ENCODE data around the gene MYMK. TPM values are rescaled to one million over a fixed set of nuclear protein-coding genes. Genes with fewer than 3 reads are reported as not detected.

Gene MYMK
- total and polyA plus RNA-seq, 10 donors: not detected

DNA sequence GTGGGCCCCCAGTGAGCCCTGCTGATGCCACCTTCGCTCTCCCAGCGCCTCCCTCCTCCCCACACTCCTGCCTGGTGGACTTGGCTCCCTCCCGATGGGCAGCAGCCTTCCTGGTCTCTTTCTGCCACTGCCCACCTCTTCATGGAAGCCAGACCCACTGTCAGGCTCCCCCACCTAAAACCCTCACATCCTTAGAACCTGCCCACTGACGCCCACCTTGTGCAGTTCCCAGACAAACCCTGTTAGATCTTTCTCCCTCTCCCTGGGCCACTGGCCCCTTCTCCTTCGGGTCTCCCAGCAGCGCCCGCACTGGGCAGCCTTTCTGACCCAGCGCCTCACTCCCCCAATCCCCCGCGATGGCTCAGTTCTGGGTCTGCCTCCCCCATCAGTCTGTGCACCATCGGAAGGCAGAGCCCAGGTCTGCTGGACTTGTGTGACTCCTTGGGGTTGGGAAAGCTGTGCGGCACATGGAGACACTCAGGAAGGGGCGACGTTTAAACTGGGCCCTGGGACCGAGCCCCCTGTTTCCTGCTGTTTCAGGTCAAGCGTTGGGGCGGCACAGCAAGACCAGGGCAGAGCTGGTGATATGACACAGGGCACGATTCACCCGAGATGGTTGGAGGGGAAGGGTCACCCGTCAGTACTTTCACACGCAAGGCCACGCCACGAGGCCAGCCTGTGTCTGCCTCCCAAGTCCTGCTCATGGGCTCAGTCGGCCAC is 17.4 kb downstream of the MYMK start:
- peak overlapping the region in 5 of 8 donors; percentile 45 to 73 (median 65) for H3K27ac ChIP-seq
- intact Hi-C loops (cut with DNase I; ENCODE audit: low total_unique reads): no loop called here

GRCh38 chr9:133506653-133507038 is 18.1 kb downstream of the MYMK start:
- intact Hi-C loops (cut with DNase I; ENCODE audit: low total_unique reads): no loop called here
- H3K27me3 ChIP-seq (replicated peaks in 1 of 7): peaks cover 0 to 38% (median 0%) of the 10 kb centered on the region in 7 donors
- H3K9me3 ChIP-seq: peaks cover 3 to 19% (median 15%) of the 10 kb centered on the region in 8 donors
- DNase-seq: no peak
- H3K4me1 ChIP-seq: peaks cover 8 to 42% (median 28%) of the 10 kb centered on the region in 6 donors
- no peak overlapping the region for H3K4me3 ChIP-seq
- no peaks in the 10 kb centered on the region for H3K36me3 ChIP-seq
- H3K27ac ChIP-seq: peak overlapping the region in 6 of 8 donors; percentile 4 to 73 (median 60)
- TF ChIP-seq POLR2A (IDR thresholded peaks at IDR 0.05) (no peak), POLR2AphosphoS5 (IDR thresholded peaks at IDR 0.05) (peak; percentile 57 to 74 (median 73))
- WGBS, 5 donors: 38 to 75% (median 65%) methylated on average over 10 to 18 of the region's 18 CpGs

More for the DNA sequence above, 17.4 kb downstream of the MYMK start:
- H3K4me3 ChIP-seq: no peak overlapping the region
- H3K36me3 ChIP-seq: no peaks in the 10 kb centered on the region
- 85 to 94% (median 89%) methylated on average over 24 of the region's 24 CpGs for WGBS, 5 donors
- peaks cover 0 to 38% (median 0%) of the 10 kb centered on the region in 7 donors for H3K27me3 ChIP-seq (replicated peaks in 1 of 7)
- TF ChIP-seq, protein P1, sequence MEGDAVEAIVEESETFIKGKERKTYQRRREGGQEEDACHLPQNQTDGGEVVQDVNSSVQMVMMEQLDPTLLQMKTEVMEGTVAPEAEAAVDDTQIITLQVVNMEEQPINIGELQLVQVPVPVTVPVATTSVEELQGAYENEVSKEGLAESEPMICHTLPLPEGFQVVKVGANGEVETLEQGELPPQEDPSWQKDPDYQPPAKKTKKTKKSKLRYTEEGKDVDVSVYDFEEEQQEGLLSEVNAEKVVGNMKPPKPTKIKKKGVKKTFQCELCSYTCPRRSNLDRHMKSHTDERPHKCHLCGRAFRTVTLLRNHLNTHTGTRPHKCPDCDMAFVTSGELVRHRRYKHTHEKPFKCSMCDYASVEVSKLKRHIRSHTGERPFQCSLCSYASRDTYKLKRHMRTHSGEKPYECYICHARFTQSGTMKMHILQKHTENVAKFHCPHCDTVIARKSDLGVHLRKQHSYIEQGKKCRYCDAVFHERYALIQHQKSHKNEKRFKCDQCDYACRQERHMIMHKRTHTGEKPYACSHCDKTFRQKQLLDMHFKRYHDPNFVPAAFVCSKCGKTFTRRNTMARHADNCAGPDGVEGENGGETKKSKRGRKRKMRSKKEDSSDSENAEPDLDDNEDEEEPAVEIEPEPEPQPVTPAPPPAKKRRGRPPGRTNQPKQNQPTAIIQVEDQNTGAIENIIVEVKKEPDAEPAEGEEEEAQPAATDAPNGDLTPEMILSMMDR (IDR thresholded peaks at IDR 0.05 in 8 of 11, conservative IDR thresholded peaks at IDR 0.05 in 3 of 11): no peak
- TF ChIP-seq POLR2AphosphoS5 (IDR thresholded peaks at IDR 0.05): no peak
- no peak for TF ChIP-seq POLR2A (IDR thresholded peaks at IDR 0.05)
- H3K4me1 ChIP-seq: peaks cover 8 to 42% (median 28%) of the 10 kb centered on the region in 6 donors
- no peak for DNase-seq
- peaks cover 0 to 12% (median 8%) of the 10 kb centered on the region in 8 donors for H3K9me3 ChIP-seq

- Histone ChIP-seq H3K27me3 (replicated peaks in 1 of 7) (peaks cover 0 to 38% (median 0%) of the 10 kb centered on the region in 7 donors), H3K36me3 (no peaks in the 10 kb centered on the region), H3K4me1 (peaks cover 8 to 41% (median 28%) of the 10 kb centered on the region in 6 donors), H3K27ac (peak overlapping the region in 5 of 8 donors; percentile 45 to 73 (median 65)), H3K9me3 (peaks cover 3 to 25% (median 21%) of the 10 kb centered on the region in 8 donors), H3K4me3 (no peak overlapping the region)
- intact Hi-C loops (cut with DNase I; ENCODE audit: low total_unique reads): no loop called here
- TF ChIP-seq, protein P1 (IDR thresholded peaks at IDR 0.05 in 8 of 11, conservative IDR thresholded peaks at IDR 0.05 in 3 of 11): no peak
- TF ChIP-seq POLR2A (IDR thresholded peaks at IDR 0.05) (no peak), POLR2AphosphoS5 (IDR thresholded peaks at IDR 0.05) (no peak)
- no peak for DNase-seq
- WGBS, 5 donors: 69 to 88% (median 79%) methylated on average over 8 to 23 of the region's 23 CpGs
Measured at GRCh38 chr9:133505901-133506652, 18.7 kb downstream of the MYMK start.

DNA sequence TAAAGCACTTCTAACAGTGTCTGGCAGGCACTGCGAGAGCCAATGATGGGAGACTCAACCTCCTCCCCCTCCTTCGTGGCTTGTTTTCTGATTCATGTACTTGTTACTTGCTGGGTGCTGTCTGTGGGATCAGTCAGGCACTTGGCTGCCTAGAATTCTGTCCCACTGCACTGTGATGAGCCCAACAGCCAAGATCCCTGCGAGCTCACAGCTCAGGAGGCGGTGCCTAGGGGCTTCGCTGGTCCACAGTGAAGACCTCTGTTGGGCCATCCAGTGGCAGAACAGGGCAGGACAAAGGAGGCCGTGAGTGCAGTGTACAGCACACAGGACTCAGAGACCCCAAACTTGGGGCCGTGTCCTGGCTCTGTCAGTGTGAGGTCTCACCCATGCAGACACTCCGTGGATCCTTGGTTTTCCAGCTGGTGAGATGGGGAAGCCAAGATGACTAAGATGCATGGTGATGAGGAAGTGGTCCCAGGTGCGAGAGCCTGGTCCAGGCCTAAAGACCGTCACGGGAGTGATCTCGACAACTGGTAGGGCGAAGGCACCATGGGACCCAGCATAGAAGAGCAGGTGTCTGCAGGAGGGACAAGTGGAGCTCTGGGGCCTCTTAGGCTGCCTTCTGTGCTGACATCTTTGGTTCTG is 19.5 kb downstream of the MYMK start:
- peaks cover 0 to 30% (median 0%) of the 10 kb centered on the region in 7 donors for H3K27me3 ChIP-seq (replicated peaks in 1 of 7)
- WGBS, 5 donors: 84 to 98% (median 91%) methylated on average over 11 to 13 of the region's 13 CpGs
- intact Hi-C loops (cut with DNase I; ENCODE audit: low total_unique reads): no loop called here
- peak overlapping the region in 3 of 8 donors; percentile 65 to 73 (median 72) for H3K27ac ChIP-seq
- H3K4me3 ChIP-seq: no peak overlapping the region
- H3K4me1 ChIP-seq: peaks cover 8 to 34% (median 26%) of the 10 kb centered on the region in 6 donors
- H3K36me3 ChIP-seq: no peaks in the 10 kb centered on the region
- TF ChIP-seq, protein P1 (IDR thresholded peaks at IDR 0.05 in 8 of 11, conservative IDR thresholded peaks at IDR 0.05 in 3 of 11): no peak
- TF ChIP-seq POLR2AphosphoS5 (IDR thresholded peaks at IDR 0.05): no peak
- no peak for TF ChIP-seq POLR2A (IDR thresholded peaks at IDR 0.05)
- DNase-seq: no peak
- H3K9me3 ChIP-seq: peaks cover 3 to 26% (median 22%) of the 10 kb centered on the region in 8 donors

All from spleen (tissue), 11 donors.